Subcutaneous adipose tissue (tissue), 4 donors: ENCODE results near the gene SELENOV. TPM values are rescaled to one million over a fixed set of nuclear protein-coding genes. Genes with fewer than 3 reads are reported as not detected.

Experiments used
- CTCF ChIP-seq: fragments of 450-650 bp; IDR thresholded peaks from one replicate; pipeline ENCODE4 v1.5.1; 2016; ENCODE audit warnings: low read depth, mild to moderate bottlenecking, control low read depth, antibody characterized with exemption, moderate library complexity
- total RNA-seq, 4 donors: library from RNA; depleted of rRNA; stranded (reverse); fragments of >200 nt; gene quantifications; one replicate each; pipeline ENCODE4 v1.1.0, GENCODE V29; 2016

Gene SELENOV, protein sequence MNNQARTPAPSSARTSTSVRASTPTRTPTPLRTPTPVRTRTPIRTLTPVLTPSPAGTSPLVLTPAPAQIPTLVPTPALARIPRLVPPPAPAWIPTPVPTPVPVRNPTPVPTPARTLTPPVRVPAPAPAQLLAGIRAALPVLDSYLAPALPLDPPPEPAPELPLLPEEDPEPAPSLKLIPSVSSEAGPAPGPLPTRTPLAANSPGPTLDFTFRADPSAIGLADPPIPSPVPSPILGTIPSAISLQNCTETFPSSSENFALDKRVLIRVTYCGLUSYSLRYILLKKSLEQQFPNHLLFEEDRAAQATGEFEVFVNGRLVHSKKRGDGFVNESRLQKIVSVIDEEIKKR
- not detected for total RNA-seq

DNA sequence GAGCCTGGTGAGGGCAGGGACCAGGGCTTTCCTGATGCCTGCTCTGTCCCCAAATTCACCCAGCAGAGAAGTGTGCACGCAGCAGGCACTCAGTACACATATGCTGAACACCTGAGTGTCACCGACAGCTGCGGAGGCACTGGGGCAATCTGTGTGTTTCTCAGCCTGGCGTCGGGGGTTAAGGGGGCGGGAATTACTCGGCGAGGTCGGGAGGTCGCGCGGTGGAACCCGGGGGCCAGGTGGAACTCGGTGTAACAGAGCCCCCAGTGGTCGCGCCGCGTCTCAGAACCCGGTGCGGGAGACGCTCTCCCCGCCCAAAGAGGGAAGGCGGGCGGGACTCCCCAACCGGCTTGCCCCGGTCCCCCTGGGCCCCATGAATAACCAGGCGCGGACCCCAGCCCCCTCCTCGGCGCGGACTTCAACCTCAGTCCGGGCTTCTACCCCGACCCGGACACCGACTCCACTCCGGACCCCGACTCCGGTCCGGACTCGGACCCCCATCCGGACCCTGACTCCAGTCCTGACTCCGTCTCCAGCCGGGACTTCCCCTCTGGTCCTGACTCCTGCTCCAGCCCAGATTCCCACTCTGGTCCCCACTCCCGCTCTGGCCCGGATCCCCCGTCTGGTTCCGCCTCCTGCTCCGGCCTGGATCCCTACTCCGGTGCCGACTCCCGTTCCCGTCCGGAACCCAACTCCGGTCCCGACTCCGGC lies at the start of gene SELENOV:
Gene SELENOV, plus strand, starts transcription at position 300 of the 711 bp plus-strand sequence. Its CDS starts 74 bp downstream, at position 374.
- TF ChIP-seq CTCF: no peak

GRCh38 chr19:39465956-39466747 lies 48.8 kb upstream of the SELENOV start:
- TF ChIP-seq CTCF: no peak

GRCh38 chr19:39467941-39468340 lies 47.0 kb upstream of the SELENOV start:
- no peak for TF ChIP-seq CTCF

- TF ChIP-seq CTCF: no peak
Measured at GRCh38 chr19:39469036-39469435, 45.9 kb upstream of the SELENOV start.

GRCh38 chr19:39469567-39469966 lies 45.4 kb upstream of the SELENOV start:
- TF ChIP-seq CTCF: no peak

DNA sequence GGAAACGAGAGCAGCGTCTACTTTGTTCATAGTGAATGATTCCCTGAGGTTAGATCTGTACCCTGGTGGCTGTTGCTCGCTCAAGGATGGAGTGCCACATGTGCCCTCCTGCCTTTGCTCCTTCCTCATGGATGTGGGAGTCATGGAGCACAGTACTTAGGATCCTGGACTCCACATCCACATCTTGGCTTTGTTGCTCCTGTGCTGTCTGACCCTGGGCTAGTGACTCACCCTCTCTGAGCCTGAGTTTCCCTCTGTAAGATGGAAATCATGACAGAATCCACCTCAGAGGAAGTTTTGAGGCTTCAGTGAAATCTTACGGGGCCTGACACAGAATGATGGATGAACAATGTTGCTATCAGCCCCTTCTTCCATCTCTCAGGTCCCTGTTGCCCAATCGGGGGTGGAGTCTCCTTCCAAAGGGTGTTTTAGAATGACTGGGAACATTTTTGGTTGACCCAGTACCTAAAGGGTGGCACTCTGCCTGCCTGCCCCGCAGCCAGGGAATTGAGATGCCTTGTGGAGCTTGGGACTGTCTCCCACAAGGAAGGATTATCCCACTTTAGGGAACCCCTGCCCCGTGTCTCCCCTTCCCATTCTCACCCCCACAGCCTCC lies 44.1 kb upstream of the SELENOV start:
- TF ChIP-seq CTCF: no peak
